Limb (tissue), 2 donors: ENCODE data around the gene VPS45.
"Not testable (repeated sequence)": the region's sequence is repeated elsewhere in the genome, so short reads cannot be mapped to it uniquely, and the experiment has no call there.

ENCODE experiments used
- DNase-seq, 2 donors: peaks; one replicate each; pipeline ENCODE4 v3.0.0-alpha.2; 2016; ENCODE audit errors: extremely low spot score in 2 of 2

Gene VPS45

GRCh38 chr1:150067184-150068108 lies at the start of gene VPS45:
VPS45 (plus strand) TSS chr1:150067776; CDS start chr1:150067858, 82 bp downstream.
- DNase-seq: peak; percentile 95 to 96

GRCh38 chr1:150018165-150018564 lies 49.4 kb upstream of the VPS45 start:
- DNase-seq: no peak

- DNase-seq: no peak
Measured at GRCh38 chr1:150020711-150021110, 46.9 kb upstream of the VPS45 start.

GRCh38 chr1:150021191-150021694 lies 46.3 kb upstream of the VPS45 start:
- DNase-seq: no peak

- no peak for DNase-seq
Measured at GRCh38 chr1:150022357-150022756, 45.2 kb upstream of the VPS45 start.

GRCh38 chr1:150024156-150024555 lies 43.4 kb upstream of the VPS45 start:
- no peak for DNase-seq

GRCh38 chr1:150028322-150028721 lies 39.3 kb upstream of the VPS45 start:
- DNase-seq: no peak

- no peak for DNase-seq
Measured at GRCh38 chr1:150034336-150034735, 33.2 kb upstream of the VPS45 start.

- DNase-seq: no peak
Measured at GRCh38 chr1:150049926-150050325, 17.6 kb upstream of the VPS45 start.

GRCh38 chr1:150051089-150051373 lies 16.5 kb upstream of the VPS45 start:
- DNase-seq: no peak

- DNase-seq: not testable (repeated sequence)
Measured at GRCh38 chr1:150051905-150052412, 15.6 kb upstream of the VPS45 start.

GRCh38 chr1:150053926-150054325 lies 13.7 kb upstream of the VPS45 start:
- no peak for DNase-seq

GRCh38 chr1:150055507-150055906 lies 12.1 kb upstream of the VPS45 start:
- DNase-seq: not testable (repeated sequence)

GRCh38 chr1:150056407-150056806 lies 11.2 kb upstream of the VPS45 start:
- DNase-seq: no peak

GRCh38 chr1:150060260-150060659 lies 7.3 kb upstream of the VPS45 start:
- DNase-seq: no peak

GRCh38 chr1:150061632-150062101 lies 5.9 kb upstream of the VPS45 start:
- no peak for DNase-seq

GRCh38 chr1:150062113-150062512 lies 5.5 kb upstream of the VPS45 start:
- DNase-seq: no peak

GRCh38 chr1:150065184-150065871 lies 2.2 kb upstream of the VPS45 start:
- DNase-seq: no peak

- no peak for DNase-seq
Measured at GRCh38 chr1:150066328-150066727, 1.2 kb upstream of the VPS45 start.

- peak in 1 of 2 donors; percentile 86 for DNase-seq
Measured at GRCh38 chr1:150066838-150067183, 765 bp upstream of the VPS45 start.

- no peak for DNase-seq
Measured at GRCh38 chr1:150068109-150068435, 496 bp downstream of the VPS45 start.

GRCh38 chr1:150069923-150070322 lies 2.3 kb downstream of the VPS45 start:
- no peak for DNase-seq
